ENCODE measurements around the gene SHQ1.
A peak's percentile ranks its signal among the peaks of the same experiment; 100 is the strongest.

The SHQ1 gene

GRCh38 chr3:72889310-72890165 lies 41.3 kb upstream of the SHQ1 start:
- no peak for DNase-seq (ENCODE audit: low read depth, low spot score)
- no peaks in the 10 kb centered on the region for H3K36me3 ChIP-seq (ENCODE audit: control insufficient read depth, insufficient read depth, low read length)
- H3K27ac ChIP-seq (ENCODE audit: low read length): no peak overlapping the region
- 100% methylated on average over 1 of the region's 13 CpGs for WGBS (ENCODE audit: insufficient coverage, insufficient read length)
- H3K4me3 ChIP-seq (ENCODE audit: low read length): no peak overlapping the region
- H3K9me3 ChIP-seq (ENCODE audit: control insufficient read depth, insufficient read depth, low read length): no peaks in the 10 kb centered on the region
- H3K4me1 ChIP-seq (ENCODE audit: control insufficient read depth, insufficient read depth, low read length): no peaks in the 10 kb centered on the region
- peaks cover 3% of the 10 kb centered on the region; the same call in 1 of the 2 replicates for H3K27me3 ChIP-seq (ENCODE audit: control insufficient read depth, insufficient read depth, low read length)

- H3K36me3 ChIP-seq (ENCODE audit: control insufficient read depth, insufficient read depth, low read length): no peaks in the 10 kb centered on the region
- no peaks in the 10 kb centered on the region for H3K4me1 ChIP-seq (ENCODE audit: control insufficient read depth, insufficient read depth, low read length)
- H3K27ac ChIP-seq (ENCODE audit: low read length): no peak overlapping the region
- H3K9me3 ChIP-seq (ENCODE audit: control insufficient read depth, insufficient read depth, low read length): no peaks in the 10 kb centered on the region
- DNase-seq (ENCODE audit: low read depth, low spot score): no peak
- peak overlapping the region; percentile 36; the same call in 1 of the 2 replicates for H3K4me3 ChIP-seq (ENCODE audit: low read length)
- peaks cover 3% of the 10 kb centered on the region; the same call in 1 of the 2 replicates for H3K27me3 ChIP-seq (ENCODE audit: control insufficient read depth, insufficient read depth, low read length)
- no CpG with 5 or more reads among the region's 21 CpGs for WGBS (ENCODE audit: insufficient coverage, insufficient read length)
These were observed 40.5 kb upstream of the SHQ1 start for GRCh38 chr3:72888546-72889309.

GRCh38 chr3:72887705-72888545 lies 39.7 kb upstream of the SHQ1 start, which contains the start of gene GXYLT2:
GXYLT2 (plus strand) TSS chr3:72888046; CDS start chr3:72888234, 188 bp downstream.
- Histone ChIP-seq H3K4me1 (ENCODE audit: control insufficient read depth, insufficient read depth, low read length) (no peaks in the 10 kb centered on the region), H3K9me3 (ENCODE audit: control insufficient read depth, insufficient read depth, low read length) (no peaks in the 10 kb centered on the region), H3K4me3 (ENCODE audit: low read length) (peak within 1 kb of the TSS; percentile 36; the same call in 1 of the 2 replicates), H3K36me3 (ENCODE audit: control insufficient read depth, insufficient read depth, low read length) (no peaks in the 10 kb centered on the region), H3K27me3 (ENCODE audit: control insufficient read depth, insufficient read depth, low read length) (peaks cover 3% of the 10 kb centered on the region; the same call in 1 of the 2 replicates), H3K27ac (ENCODE audit: low read length) (no peak within 1 kb of the TSS)
- DNase-seq (ENCODE audit: low read depth, low spot score): peak; percentile 29
- no CpG with 5 or more reads among the region's 96 CpGs for WGBS (ENCODE audit: insufficient coverage, insufficient read length)

DNA sequence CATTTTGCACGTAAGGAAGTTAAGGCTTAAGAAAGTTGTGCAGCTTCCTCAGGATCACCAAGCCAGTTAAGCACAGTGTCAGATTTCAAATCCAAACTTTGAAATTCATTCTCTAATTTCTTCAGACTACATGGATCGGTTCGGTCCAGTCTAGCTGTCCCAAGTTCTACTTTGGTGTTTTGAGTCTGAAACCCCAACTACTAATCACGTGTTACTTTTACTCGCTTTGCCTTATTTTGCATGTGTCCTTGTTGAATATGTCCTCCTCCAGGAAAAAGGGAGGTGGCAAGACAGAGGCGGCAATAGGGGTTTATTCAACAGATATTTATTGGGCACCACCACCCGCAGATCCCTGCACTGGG lies 39.1 kb upstream of the SHQ1 start:
- peaks cover 3% of the 10 kb centered on the region; the same call in 1 of the 2 replicates for H3K27me3 ChIP-seq (ENCODE audit: control insufficient read depth, insufficient read depth, low read length)

GRCh38 chr3:72872183-72872582 lies 23.9 kb upstream of the SHQ1 start:
- no peak overlapping the region for H3K27ac ChIP-seq (ENCODE audit: low read length)
- no CpG with 5 or more reads among the region's 5 CpGs for WGBS (ENCODE audit: insufficient coverage, insufficient read length)
- no peaks in the 10 kb centered on the region for H3K27me3 ChIP-seq (ENCODE audit: control insufficient read depth, insufficient read depth, low read length)
- no peaks in the 10 kb centered on the region for H3K9me3 ChIP-seq (ENCODE audit: control insufficient read depth, insufficient read depth, low read length)
- H3K4me1 ChIP-seq (ENCODE audit: control insufficient read depth, insufficient read depth, low read length): no peaks in the 10 kb centered on the region
- H3K36me3 ChIP-seq (ENCODE audit: control insufficient read depth, insufficient read depth, low read length): no peaks in the 10 kb centered on the region
- no peak overlapping the region for H3K4me3 ChIP-seq (ENCODE audit: low read length)
- no peak for DNase-seq (ENCODE audit: low read depth, low spot score)

More for the DNA sequence above, 39.1 kb upstream of the SHQ1 start:
- no CpG with 5 or more reads among the region's 7 CpGs for WGBS (ENCODE audit: insufficient coverage, insufficient read length)
- Histone ChIP-seq H3K36me3 (ENCODE audit: control insufficient read depth, insufficient read depth, low read length) (no peaks in the 10 kb centered on the region), H3K9me3 (ENCODE audit: control insufficient read depth, insufficient read depth, low read length) (no peaks in the 10 kb centered on the region), H3K4me3 (ENCODE audit: low read length) (peak overlapping the region; percentile 36; the same call in 1 of the 2 replicates), H3K4me1 (ENCODE audit: control insufficient read depth, insufficient read depth, low read length) (no peaks in the 10 kb centered on the region), H3K27ac (ENCODE audit: low read length) (no peak overlapping the region)
- DNase-seq (ENCODE audit: low read depth, low spot score): no peak

DNA sequence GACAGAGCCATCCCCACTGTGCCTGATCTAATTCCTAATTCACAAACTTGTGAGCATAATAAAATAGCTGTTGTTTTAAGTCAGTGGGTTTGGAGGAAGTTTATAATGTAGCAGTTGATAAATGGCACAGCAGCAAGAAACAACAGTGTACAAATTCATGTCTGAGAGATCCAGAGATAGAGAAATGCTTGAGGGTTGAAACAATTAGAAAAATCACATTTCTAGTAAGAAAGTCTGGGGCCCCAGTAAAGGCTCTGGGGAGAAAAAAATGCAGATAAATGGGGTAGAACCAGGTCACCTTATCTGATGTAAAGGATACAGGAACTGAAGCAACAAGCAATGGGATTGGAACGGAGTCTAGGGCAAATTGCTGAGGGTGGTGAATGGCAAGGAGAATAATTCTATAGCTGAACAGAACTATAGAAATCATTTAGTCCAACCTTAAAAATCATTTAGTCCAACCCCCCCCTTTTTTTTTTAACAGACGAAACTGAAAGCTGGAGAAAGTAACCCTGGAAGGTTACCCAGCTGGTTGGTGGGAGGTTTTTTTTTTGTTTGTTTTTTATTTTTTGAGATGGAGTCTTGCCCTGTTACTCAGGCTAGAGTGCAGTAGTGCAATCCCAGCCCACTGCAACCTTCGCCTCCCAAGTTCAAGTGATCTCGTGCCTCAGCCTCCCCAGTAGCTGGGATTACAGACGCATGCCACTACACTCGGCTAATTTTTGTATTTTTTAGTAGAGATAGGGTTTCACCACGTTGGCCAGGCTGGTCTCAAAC lies 14.3 kb upstream of the SHQ1 start:
- Histone ChIP-seq H3K27me3 (ENCODE audit: control insufficient read depth, insufficient read depth, low read length) (no peaks in the 10 kb centered on the region), H3K9me3 (ENCODE audit: control insufficient read depth, insufficient read depth, low read length) (no peaks in the 10 kb centered on the region), H3K4me3 (ENCODE audit: low read length) (no peak overlapping the region), H3K27ac (ENCODE audit: low read length) (no peak overlapping the region), H3K4me1 (ENCODE audit: control insufficient read depth, insufficient read depth, low read length) (no peaks in the 10 kb centered on the region), H3K36me3 (ENCODE audit: control insufficient read depth, insufficient read depth, low read length) (no peaks in the 10 kb centered on the region)
- no CpG with 5 or more reads among the region's 7 CpGs for WGBS (ENCODE audit: insufficient coverage, insufficient read length)
- DNase-seq (ENCODE audit: low read depth, low spot score): no peak

GRCh38 chr3:72860846-72861245 lies 12.6 kb upstream of the SHQ1 start:
- H3K9me3 ChIP-seq (ENCODE audit: control insufficient read depth, insufficient read depth, low read length): no peaks in the 10 kb centered on the region
- H3K4me1 ChIP-seq (ENCODE audit: control insufficient read depth, insufficient read depth, low read length): no peaks in the 10 kb centered on the region
- no peak overlapping the region for H3K4me3 ChIP-seq (ENCODE audit: low read length)
- WGBS (ENCODE audit: insufficient coverage, insufficient read length): no CpG with 5 or more reads among the region's 1 CpG
- DNase-seq (ENCODE audit: low read depth, low spot score): no peak
- H3K27ac ChIP-seq (ENCODE audit: low read length): no peak overlapping the region
- no peaks in the 10 kb centered on the region for H3K27me3 ChIP-seq (ENCODE audit: control insufficient read depth, insufficient read depth, low read length)
- no peaks in the 10 kb centered on the region for H3K36me3 ChIP-seq (ENCODE audit: control insufficient read depth, insufficient read depth, low read length)

GRCh38 chr3:72860053-72860452 lies 11.8 kb upstream of the SHQ1 start:
- no peaks in the 10 kb centered on the region for H3K9me3 ChIP-seq (ENCODE audit: control insufficient read depth, insufficient read depth, low read length)
- no peaks in the 10 kb centered on the region for H3K4me1 ChIP-seq (ENCODE audit: control insufficient read depth, insufficient read depth, low read length)
- H3K36me3 ChIP-seq (ENCODE audit: control insufficient read depth, insufficient read depth, low read length): no peaks in the 10 kb centered on the region
- no peak for DNase-seq (ENCODE audit: low read depth, low spot score)
- no peaks in the 10 kb centered on the region for H3K27me3 ChIP-seq (ENCODE audit: control insufficient read depth, insufficient read depth, low read length)
- H3K27ac ChIP-seq (ENCODE audit: low read length): no peak overlapping the region
- no peak overlapping the region for H3K4me3 ChIP-seq (ENCODE audit: low read length)
- no CpG with 5 or more reads among the region's 5 CpGs for WGBS (ENCODE audit: insufficient coverage, insufficient read length)

DNA sequence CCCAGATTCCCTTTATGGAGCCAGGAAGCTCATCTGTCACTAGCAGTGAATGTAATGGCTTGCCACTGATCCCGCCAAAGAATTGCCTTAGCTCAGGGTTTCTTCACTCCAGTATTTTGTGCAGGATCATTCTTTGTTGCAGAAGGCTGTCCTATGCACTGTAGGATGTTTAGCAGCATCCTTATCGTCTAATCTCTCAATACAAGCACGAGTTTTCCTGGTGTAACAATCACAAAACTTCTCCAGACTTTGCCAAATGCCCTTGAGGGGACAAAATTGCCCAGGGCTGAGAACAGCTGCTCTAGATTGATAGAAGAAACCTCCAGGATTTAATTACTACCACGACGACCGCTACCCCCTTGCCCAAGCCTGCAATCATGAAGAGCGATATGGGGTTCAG lies 6.8 kb upstream of the SHQ1 start:
- no peaks in the 10 kb centered on the region for H3K9me3 ChIP-seq (ENCODE audit: control insufficient read depth, insufficient read depth, low read length)
- H3K4me3 ChIP-seq (ENCODE audit: low read length): no peak overlapping the region
- H3K27me3 ChIP-seq (ENCODE audit: control insufficient read depth, insufficient read depth, low read length): no peaks in the 10 kb centered on the region
- no peak for DNase-seq (ENCODE audit: low read depth, low spot score)
- no peak overlapping the region for H3K27ac ChIP-seq (ENCODE audit: low read length)
- H3K4me1 ChIP-seq (ENCODE audit: control insufficient read depth, insufficient read depth, low read length): no peaks in the 10 kb centered on the region
- H3K36me3 ChIP-seq (ENCODE audit: control insufficient read depth, insufficient read depth, low read length): no peaks in the 10 kb centered on the region
- WGBS (ENCODE audit: insufficient coverage, insufficient read length): no CpG with 5 or more reads among the region's 7 CpGs
